Measurements from ENCODE around the gene EPB41L3.

EPB41L3 gene

DNA sequence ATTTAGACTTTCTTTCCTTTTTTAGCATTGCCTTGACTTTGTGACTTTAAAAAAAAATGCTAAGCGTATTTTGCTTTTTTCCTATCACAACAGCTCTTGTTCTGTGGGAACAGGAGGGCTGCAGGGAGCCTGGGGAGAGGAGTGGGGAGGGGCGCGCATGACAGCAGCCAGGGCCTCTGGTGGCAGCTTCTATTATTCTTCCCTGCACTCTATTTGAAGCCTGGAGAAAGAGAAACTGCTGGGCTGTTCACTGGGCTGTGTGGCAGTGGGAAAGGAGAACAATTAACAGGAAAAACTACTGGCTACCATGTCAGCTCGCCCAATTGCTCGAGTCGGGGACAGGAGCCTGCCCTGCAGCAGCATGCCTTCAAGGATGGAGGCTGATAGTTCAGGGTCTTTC is 129.3 kb downstream of the EPB41L3 start:
- no peak for DNase-seq (ENCODE audit: low read depth in 2 of 2)

DNA sequence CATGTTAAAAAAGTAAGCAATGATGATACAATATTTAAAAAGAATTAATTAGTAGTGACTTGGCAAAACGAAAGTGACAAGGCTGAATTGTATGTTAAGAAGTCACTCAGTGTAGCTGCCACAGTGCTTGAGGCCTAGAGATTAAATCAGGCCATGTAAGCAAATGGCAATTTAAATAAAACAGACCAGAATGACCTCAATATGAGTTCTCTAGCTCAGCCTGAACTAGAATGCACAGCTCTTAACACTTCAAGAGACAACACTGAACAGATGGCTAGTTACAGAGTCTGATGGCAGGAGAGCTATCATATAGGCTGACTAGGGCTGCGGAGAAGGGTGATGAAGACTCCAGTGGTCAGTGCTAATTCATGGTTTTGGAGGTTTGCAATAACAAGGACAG is 130.3 kb downstream of the EPB41L3 start:
- DNase-seq (ENCODE audit: low read depth in 2 of 2): no peak

DNA sequence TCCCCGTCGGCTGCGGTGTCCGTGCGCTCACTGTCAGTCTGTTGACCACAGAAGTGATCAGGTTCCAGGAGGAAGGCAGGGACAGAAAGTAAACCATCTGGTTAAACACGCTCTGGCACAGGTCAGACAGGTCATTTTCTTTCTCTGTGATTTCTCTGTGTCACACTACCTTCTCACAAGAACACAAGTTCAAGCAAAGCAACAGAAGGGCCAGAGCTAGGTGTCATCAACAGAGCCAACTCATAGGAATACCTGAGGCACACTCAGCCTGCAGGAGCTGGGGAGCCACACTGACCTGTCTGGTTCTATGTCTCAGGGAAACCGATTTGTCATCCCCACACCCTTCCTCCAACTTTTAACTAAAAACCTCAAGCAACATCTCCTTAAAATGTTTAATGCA is 133.2 kb downstream of the EPB41L3 start:
- DNase-seq (ENCODE audit: low read depth in 2 of 2): no peak

DNA sequence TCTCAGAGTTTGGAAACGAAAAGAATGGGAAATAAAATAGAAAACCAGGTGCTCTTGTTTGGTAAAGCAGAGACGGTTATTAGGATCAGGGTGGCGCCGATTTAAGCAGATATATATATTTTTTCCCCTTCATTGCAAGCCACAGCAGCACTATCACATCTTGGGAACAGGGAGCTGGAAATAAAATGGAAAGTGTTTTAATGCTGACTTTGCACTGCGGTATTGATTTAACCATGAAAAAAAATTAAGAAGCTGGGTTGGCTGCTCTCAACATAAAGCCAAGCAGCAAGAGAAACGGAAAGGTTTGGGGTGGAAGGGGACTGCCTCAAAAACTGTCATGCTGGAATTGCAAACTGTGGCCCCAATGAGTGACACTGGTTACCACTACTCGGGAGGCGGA is 145.5 kb downstream of the EPB41L3 start:
- no peak for DNase-seq (ENCODE audit: low read depth in 2 of 2)

DNA sequence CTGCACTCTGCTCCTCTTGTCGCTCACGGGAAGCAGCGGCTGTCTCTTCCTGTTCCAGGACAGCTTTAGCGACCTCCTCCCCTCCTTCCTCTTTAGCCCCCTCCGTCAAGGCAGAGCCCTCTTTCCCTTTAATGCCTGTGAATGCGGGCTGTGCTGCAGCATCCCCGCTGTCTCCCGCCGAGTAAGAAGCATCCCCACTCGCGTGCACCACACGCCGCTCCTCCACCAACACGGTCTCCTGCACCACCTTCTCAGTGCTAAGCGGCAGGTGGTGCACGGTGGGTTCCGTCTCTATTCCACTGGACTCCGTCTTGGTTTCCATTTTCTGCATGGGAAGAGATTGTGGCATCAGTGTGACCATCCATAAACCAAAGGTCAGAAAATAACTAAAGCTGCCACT is 146.7 kb downstream of the EPB41L3 start:
- no peak for DNase-seq (ENCODE audit: low read depth in 2 of 2)

DNA sequence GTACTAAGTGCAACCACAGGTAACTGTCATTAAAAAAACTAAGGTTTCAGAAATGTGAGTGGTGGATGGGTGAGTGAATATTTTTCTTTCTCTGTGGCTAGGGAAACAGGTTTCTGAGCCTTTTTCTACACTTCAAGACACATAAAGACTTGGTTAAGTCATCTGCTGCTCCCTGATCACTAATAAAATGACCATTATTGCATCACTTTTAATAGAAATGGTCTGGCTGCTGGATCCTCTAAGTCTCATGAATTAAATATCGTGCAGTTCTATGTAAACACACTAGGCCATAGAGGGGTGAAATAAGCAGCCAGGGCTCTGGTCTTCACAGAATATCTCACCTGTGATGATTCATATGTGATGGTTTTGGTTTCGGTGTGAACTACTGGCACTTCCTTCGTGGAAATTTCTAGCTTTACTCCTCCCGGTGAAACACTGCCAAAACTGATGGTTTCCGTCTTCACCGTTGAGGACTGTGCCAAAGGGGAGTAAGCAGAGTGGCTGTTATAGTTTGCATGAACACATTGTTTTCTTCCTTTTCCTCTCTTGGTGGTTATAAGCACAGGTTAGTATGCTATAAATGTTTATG is 147.8 kb downstream of the EPB41L3 start:
- DNase-seq (ENCODE audit: low read depth in 2 of 2): no peak

DNA sequence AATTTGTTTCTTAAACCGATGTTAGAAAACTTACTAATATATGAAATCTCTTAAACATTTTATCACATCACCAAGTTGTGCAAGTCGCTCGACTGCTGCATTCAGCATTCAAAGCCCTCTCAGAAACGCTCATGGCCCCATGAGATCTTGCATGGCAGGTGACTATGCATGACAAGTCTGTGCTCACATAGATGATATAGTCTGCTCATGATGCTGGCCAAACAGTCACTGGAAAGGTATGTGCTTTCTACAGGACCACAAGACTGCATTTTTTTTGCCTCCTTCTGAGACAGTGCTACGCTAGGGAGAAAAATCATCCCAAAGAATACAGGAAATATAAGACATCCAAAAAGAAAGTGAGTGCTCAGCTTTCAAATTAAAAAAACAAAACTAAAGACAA is 150.0 kb downstream of the EPB41L3 start:
- DNase-seq (ENCODE audit: low read depth in 2 of 2): no peak

DNA sequence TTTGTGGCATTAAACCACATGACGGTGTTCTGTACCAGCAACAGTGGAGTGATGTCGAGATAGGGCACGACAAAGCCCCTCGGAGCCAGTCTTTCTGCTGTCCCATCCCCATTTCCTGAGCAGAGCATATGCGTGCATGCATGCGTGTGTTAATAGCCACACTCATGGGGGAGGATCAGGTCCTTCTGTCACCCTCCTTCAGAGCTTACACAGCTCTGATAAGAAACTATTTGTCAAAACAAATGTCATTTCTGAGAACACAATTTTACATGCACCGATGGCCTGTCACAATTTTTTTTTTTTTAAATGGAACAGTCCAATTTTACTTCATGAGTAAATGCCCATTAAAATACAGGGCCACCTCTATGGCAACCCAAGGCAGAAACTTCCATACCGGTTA is 152.4 kb downstream of the EPB41L3 start:
- no peak for DNase-seq (ENCODE audit: low read depth in 2 of 2)

DNA sequence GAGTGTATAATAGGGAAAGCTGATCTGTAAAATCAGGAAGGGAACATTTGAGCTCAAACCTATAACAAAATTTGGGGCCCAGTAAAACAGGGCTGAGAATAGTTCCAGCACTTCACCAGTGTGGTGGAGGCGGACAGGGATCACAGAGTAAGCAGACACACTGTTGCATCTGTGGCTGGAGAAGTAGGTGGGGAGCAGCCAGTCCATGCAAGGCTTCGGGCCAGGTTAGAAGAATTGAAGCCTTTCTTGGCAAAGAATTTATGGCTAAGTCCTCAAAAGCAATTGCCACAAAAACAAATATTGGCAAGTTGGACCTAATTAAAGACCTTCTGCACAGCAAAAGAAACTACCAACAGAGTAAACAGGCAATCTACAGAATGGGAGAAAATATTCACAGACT is 154.4 kb downstream of the EPB41L3 start:
- no peak for DNase-seq (ENCODE audit: low read depth in 2 of 2)

DNA sequence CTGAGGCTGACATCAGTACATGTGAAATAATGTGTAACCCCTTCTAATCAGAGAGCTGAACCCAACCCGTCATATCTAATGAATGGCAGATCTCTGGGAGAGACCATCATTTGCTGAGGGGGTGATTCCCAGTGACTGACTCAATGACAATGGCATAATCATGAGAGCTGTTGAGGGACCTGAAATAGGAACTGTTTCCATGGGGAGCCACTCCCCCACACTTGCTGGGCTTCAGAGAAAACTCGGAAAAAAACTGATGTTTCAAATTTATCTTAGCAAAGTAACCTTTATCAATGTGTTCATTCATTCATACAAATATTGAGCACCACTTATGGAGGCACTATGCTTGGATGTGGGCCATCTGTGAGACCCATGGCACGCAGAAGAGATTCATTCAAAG is 154.9 kb downstream of the EPB41L3 start:
- no peak for DNase-seq (ENCODE audit: low read depth in 2 of 2)

DNA sequence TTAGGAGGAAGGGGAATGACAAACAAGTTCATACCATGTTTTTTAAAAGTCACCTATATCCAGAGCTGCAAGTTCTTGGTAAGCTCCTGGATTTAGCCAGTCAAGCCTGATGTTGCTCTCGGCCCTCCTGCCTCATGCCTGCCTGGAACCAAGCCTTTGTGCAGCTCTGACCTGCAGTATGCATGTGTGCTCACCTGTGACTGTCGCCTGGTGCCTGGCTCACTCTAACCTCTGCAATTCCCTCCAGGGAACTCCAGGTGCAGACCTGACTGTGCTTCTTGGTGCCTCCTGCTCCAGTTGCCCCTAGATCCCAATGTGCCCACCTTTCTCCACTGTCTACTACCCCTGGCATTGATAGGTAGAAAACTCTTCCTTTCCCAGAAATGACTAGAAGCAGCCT is 163.2 kb downstream of the EPB41L3 start:
- no peak for DNase-seq (ENCODE audit: low read depth in 2 of 2)

DNA sequence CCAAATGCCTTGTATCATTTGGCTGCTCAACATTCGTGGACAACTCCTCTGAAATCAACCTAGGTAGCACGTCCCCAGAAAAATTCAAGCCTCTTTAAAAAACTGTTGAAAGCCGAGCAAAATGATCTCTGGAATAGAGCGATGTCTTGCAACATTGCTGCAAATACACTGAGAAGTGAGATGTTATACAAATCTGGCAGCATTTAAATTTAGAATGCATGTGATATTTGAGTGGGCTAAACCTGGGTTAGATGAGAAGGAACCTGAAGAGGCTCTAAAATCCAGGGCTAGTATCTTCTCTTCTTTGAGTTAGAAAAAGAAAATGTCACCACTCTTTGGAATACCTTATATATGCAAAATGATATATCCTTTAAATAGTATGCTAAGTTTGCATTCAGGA is 166.8 kb downstream of the EPB41L3 start:
- DNase-seq (ENCODE audit: low read depth in 2 of 2): no peak

DNA sequence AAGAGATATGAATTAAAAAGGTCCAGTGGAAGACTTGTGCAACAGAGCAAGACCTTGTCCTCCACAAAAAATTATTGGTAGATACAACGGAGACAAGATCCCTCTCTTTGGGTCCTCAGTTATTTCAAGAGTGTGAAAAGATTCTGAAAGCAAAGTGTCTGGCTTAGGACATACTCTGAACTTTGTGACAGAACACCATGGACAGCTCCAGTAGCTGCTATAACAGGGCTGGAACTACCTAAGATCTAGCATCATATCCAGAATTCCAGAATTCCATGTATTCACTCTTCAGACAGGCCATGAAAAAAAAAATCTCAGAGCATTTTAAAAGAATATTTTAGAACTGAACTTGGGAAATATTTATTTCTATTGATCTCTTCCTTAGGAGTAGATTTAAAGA is 173.5 kb downstream of the EPB41L3 start:
- no peak for DNase-seq (ENCODE audit: low read depth in 2 of 2)

DNA sequence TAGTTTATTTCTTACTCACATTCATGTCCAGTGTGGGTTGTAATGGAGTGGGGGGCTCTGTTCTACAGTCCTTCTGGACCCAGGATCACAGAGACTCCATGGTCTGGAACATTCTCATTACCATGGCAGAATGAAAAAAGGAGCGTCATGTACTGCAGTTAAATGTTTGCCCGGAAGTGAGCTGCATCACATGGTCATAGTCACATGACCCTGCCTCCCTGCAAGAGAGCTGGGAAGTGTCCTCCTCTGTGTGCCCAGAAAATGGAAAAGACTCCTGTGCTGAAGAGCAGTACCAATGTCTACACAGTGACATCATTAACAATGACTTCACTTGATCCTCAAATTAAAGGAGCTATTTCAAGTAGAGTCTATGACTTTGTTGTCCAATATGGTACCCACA is 174.3 kb downstream of the EPB41L3 start:
- DNase-seq (ENCODE audit: low read depth in 2 of 2): no peak

DNA sequence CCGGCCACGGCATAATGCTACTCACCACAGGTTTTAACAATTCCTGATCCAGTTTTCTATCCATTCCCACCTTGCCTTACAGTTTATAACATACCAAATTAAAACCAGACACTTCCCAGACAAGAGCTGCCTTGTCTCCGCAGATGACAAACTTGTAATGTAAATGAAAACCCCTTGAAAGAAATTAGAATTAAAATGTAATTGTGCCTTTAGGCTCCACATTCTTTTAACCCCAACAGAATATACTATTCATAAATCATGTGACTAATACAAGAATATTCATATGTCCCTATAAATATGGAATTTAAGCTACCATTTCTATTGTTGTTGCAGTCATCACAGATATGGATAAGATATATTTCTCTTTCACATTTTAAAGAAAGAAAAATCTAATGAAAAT is 178.4 kb downstream of the EPB41L3 start:
- no peak for DNase-seq (ENCODE audit: low read depth in 2 of 2)

DNA sequence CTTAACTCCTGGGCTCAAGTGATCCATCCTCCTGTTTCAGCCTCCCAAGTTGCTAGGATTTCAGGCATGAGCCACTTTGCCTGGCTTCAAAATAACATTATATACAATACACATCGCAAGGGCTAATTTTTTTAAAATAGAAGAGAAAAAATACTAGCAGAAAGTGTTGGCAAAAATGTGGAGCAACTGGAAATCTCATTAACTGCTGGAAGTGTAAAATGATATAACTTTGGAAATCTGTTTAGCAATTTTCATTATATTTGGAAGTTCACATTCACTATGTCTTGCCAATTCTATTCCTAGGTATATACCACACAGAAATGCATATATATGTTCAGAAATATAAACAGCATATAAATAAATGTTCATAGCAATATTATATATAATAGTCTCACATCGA is 193.2 kb downstream of the EPB41L3 start:
- no peak for DNase-seq (ENCODE audit: low read depth in 2 of 2)
